Erythroblast (primary cell): ENCODE measurements around the gene USH1G.

Experiments
- GATA1 ChIP-seq: IDR thresholded peaks from 2 replicates; pipeline ENCODE4 v1.6.1; 2011; ENCODE audit warnings: low read depth, mild to moderate bottlenecking, control low read depth, low read length, moderate library complexity
- POLR2A ChIP-seq: IDR thresholded peaks from 2 replicates; pipeline ENCODE4 v1.6.1; 2011; ENCODE audit warnings: mild to moderate bottlenecking, low read length

DNA sequence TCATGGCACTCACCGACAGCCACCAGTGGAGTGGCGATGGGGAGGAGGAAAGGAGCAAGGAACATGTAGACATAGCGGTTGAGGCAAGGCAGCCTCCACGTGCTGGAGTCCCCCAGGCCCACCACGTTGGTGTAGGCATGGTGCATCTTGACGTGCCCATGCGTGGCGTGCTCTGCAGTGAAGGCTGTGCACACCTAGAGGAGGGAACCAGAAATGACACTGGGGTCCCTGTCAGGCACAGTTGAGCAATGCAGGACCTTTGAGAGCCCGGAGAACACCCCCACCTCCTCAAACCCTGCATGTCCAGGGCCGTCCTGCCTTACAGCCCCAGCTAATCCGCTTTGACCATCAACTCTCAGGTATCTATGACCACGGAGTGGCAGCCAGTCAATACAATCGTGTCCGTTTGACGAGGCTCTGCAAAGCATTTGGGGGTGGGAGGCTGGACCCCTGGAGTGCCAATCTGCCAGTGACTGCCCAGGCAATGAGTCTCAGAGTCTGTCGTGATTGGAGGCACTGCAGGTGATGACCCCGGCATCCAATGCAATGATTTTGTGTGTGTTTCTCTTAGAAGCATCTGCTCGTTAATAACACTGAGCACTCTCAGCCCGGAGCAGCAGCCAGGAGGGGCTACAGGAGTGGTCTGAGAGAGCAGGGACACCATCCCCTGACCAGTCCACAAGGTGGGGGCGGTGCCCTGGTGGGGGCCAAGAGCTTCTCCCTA lies 40.4 kb downstream of the USH1G start:
- TF ChIP-seq POLR2A (no peak), GATA1 (no peak)
